LNCaP clone FGC (cell line): ENCODE measurements around the gene CACNA1E.
A peak's percentile ranks its signal among the peaks of the same experiment; 100 is the strongest.

Experiments used
- DNase-seq: peaks from one replicate; pipeline ENCODE4 v3.0.0-alpha.2; 2011; ENCODE audit warnings: low read depth
- H3K4me3 ChIP-seq: 2 replicates; pipeline ENCODE4 v1.5.1; 2011; ENCODE audit warnings: mild to moderate bottlenecking, low read depth, low read length, control low read depth
- TF ChIP-seq, protein P1 (sequence below): IDR thresholded peaks from 2 replicates; pipeline ENCODE4 v1.5.1; 2012; ENCODE audit warnings: mild to moderate bottlenecking; ENCODE audit not compliant: control insufficient read depth, insufficient read depth; ENCODE audit errors: extremely low read depth

Gene CACNA1E

DNA sequence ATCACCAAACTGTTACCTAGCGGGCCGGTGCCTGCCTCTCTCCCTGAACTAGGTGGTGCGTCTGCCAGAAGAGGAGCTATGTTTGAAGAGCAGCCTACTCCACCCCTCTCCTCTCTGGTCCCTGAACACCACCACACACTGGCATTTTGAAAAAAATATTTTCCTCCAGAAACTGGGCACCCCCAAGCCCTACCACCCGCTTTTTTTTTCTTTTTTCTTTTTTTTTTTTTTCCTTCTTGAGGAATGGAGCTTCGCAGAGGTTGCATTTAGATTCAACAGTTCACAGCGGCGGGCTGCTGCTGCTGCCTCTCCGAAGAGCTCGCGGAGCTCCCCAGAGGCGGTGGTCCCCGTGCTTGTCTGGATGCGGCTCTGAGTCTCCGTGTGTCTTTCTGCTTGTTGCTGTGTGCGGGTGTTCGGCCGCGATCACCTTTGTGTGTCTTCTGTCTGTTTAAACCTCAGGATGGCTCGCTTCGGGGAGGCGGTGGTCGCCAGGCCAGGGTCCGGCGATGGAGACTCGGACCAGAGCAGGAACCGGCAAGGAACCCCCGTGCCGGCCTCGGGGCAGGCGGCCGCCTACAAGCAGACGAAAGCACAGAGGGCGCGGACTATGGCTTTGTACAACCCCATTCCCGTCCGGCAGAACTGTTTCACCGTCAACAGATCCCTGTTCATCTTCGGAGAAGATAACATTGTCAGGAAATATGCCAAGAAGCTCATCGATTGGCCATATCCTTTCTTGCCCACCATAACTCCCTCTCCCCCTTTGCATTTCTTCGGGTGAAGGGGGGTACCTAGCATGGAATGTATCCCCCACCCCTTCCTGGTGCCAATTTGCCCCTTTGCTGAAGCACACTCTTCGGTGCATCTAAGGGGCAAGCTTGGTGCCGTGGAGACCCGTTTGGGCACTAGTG lies at the start of gene CACNA1E:
Gene CACNA1E, plus strand, starts transcription at position 233 of the 911 bp plus-strand sequence. Its CDS starts 228 bp downstream, at position 461.
- DNase-seq = no peak
- TF ChIP-seq, protein P1, sequence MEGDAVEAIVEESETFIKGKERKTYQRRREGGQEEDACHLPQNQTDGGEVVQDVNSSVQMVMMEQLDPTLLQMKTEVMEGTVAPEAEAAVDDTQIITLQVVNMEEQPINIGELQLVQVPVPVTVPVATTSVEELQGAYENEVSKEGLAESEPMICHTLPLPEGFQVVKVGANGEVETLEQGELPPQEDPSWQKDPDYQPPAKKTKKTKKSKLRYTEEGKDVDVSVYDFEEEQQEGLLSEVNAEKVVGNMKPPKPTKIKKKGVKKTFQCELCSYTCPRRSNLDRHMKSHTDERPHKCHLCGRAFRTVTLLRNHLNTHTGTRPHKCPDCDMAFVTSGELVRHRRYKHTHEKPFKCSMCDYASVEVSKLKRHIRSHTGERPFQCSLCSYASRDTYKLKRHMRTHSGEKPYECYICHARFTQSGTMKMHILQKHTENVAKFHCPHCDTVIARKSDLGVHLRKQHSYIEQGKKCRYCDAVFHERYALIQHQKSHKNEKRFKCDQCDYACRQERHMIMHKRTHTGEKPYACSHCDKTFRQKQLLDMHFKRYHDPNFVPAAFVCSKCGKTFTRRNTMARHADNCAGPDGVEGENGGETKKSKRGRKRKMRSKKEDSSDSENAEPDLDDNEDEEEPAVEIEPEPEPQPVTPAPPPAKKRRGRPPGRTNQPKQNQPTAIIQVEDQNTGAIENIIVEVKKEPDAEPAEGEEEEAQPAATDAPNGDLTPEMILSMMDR = no peak
- 0 out of 2 replicates have a peak within 1 kb of the TSS, but pooled peaks have one; percentile 19 for H3K4me3 ChIP-seq

DNA sequence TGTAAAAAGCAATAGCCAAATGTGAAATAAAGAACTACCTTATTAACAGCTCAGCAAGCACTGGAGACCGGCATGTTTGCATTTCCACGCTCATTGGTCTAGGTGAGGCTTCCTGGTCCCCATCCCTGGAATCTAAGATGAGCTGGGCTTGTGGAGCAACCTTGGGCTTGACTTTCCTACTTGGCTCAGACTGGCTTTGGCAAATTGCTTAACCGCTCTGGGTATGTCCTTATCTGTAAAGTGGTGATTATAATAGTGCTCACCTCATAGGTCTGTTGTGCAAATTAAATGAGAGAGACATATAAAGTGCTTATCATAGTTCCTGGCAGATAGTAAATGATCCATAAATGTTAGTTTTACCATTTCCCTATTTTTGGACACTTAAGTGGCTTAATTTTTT lies 49.4 kb upstream of the CACNA1E start:
- no peak overlapping the region for H3K4me3 ChIP-seq
- no peak for DNase-seq
- TF ChIP-seq, protein P1 = no peak

DNA sequence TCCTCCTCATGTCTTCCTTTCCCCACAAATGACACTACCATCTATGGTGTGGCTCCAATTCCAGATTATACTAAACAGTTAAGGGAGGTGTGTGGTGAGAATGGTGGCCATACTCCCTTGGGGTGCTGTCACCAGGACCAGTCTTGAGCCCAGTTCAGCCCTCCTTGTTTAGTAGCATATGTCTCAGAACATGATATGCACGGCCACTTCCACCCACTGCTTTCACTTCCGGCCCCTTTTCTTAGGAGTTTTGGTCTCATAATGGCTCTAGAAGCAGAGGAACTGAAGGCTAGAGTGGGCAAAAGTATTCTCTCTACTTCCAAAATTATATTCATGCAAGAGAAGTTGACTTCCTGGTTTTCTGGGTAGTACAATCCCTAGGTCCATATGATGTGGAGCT lies 45.3 kb upstream of the CACNA1E start:
- TF ChIP-seq, protein P1 = no peak
- no peak for DNase-seq
- H3K4me3 ChIP-seq = no peak overlapping the region

DNA sequence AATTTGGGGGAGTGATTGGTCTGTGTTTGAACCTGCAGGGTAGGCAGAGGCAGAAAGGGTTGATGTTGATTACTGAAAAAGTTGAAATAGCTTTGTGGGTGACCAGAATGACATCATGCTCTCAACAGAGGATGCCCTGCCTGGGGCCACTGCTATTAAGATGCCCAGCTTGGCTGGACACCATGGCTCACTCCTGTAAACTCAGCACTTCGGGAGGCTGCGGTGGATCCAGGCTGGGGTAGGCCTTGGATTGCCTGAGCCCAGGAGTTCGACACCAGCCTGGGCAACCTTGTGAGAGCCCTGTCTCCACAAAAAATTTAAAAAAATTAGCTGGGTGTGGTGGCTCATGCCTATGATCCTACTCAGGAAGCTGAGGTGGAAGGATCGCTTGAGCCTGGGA lies 42.8 kb upstream of the CACNA1E start:
- DNase-seq = no peak
- H3K4me3 ChIP-seq = no peak overlapping the region
- TF ChIP-seq, protein P1 = no peak

DNA sequence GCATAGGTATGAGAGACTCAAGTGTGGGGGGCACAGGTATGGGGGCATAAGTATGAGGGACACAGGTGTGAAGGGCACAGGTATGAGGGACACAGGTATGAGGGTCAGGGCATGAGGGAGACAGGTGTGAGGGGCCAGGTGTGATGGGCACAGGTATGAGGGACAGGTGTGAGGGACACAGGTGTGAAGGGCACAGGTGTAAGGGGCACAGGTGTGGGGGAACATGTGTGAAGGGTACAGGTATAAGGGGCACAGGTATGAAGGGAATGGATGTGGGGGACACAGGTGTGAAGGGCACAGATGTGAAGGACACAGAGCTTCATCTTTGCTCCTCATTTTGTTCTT lies 41.2 kb upstream of the CACNA1E start:
- no peak overlapping the region for H3K4me3 ChIP-seq
- DNase-seq = no peak
- TF ChIP-seq, protein P1 = no peak

DNA sequence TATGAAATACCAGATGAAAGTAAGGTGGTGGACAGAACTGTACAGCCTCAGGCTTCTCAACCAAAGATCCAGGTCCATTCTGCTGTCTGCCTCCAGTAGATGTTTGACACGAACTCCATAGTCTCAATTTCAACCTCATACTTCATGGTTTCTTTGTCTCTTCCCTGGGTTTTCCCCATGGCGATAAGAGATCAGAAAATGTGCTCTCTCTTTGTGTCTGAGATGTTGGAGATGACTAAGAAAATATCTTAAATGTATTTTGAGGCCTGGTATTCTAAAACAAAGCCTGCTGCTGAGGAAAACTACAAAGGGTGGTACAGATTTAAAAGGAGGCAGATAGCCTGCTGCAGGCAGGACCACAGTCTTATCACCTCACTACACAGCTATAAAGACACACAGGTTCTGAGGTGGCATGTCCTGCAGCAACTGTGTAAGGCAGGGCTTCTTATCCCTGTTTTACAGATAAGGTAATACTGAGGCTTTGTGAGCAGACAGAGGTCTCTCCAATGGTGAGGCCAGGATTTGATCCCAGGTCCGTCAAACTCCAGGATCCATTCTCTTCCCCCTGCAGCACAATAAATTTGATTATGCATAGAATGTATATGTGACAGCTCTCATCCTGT lies 40.0 kb upstream of the CACNA1E start:
- DNase-seq = no peak
- H3K4me3 ChIP-seq = no peak overlapping the region
- TF ChIP-seq, protein P1 = no peak
